HG02642 (cell line): ENCODE measurements around the gene CHRNA9.
"Not testable (repeated sequence)": the region's sequence is repeated elsewhere in the genome, so short reads cannot be mapped to it uniquely, and the experiment has no call there.

Experiments used
- ATAC-seq: cut with Tn5 transposase; IDR thresholded peaks from one replicate; pipeline ENCODE4 v1.9.1; 2021; ENCODE audit warnings: mild to moderate bottlenecking; ENCODE audit not compliant: unreplicated experiment, poor library complexity

The CHRNA9 gene

GRCh38 chr4:40375095-40375494 is 40.0 kb downstream of the CHRNA9 start:
- no peak for ATAC-seq

- no peak for ATAC-seq
Observed at GRCh38 chr4:40375620-40376019, 40.5 kb downstream of the CHRNA9 start.

GRCh38 chr4:40377512-40378365 is 42.6 kb downstream of the CHRNA9 start:
- no peak for ATAC-seq

GRCh38 chr4:40378619-40379018 is 43.5 kb downstream of the CHRNA9 start:
- ATAC-seq = no peak

DNA sequence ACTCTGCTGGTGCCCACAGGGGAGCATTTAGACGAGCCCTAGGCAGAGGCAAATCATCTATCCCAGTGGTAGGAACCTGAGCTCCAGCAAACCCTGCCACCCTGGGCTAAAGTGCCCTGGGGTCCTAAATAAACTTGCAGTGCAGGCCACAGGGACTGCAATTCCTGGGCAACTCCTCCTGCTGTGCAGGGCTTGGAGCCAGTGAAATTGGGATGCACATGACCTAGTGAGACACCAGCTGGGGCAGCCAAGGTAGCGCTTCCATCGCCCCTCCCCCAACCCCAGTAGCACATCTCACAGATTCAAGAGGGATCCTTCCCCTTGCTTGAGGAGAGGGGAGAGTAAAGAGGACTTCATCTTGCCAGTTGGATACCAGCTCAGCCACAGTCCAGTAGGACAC is 44.1 kb downstream of the CHRNA9 start:
- ATAC-seq = no peak

DNA sequence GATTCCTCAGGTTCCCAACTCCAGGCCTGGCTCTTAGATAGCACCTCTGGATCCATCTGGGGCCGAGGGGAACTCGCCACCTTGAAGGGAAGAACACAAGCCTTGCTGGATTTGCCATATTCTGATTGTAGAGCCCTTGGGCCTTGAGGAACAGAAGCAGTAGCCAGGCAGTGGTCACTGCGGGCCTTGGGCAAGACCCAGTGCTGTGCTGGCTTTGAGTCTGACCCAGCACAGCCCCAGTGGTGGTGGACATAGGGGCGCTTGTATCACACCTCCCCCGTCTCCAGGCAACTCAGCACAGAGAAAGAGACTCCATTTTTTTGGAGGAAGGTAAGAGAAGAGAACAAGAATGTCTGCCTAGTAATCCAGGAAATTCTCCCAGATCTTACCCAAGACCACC is 45.5 kb downstream of the CHRNA9 start:
- no peak for ATAC-seq

DNA sequence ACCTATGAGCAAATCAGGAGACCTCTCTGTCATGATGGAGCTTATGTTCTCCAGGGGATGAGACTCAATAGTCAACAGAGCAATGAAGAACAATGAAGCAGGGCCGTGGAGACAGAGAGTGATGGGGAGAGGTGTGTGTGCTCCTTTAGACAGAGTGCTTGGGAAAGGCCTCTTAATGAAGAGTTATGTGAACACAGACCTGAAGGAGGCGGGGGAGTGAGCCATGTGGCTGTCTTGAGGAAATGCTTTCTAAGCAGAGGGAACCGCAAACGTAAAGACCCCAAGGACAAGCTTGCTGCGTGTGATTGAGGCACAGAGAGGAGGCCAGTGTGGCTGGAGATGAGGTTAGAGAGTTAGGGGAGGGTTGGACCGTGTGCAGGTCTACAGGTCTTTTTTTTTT is 53.1 kb downstream of the CHRNA9 start:
- no peak for ATAC-seq

DNA sequence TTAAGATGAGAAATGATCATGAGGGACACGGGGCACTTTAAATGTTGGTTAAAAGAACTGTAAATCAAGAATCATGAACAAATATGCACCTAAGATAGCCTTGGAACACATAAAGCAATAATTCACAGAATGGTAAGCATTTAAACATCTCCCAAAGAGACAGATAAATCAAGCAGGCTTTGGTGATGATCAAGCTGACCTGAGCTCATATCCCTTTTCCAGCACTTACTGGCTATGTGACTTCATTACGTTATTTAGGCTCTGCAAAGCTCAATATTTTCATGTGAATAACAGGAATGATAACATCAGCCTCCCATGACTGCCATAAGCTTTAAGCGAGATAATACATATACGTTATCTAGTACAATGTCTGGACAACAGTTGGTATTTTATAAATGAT is 54.9 kb downstream of the CHRNA9 start:
- no peak for ATAC-seq

GRCh38 chr4:40392241-40392640 is 57.1 kb downstream of the CHRNA9 start:
- ATAC-seq = not testable (repeated sequence)

GRCh38 chr4:40394236-40394635 is 59.1 kb downstream of the CHRNA9 start:
- no peak for ATAC-seq

- ATAC-seq = no peak
Observed at GRCh38 chr4:40395166-40395900, 60.2 kb downstream of the CHRNA9 start.

DNA sequence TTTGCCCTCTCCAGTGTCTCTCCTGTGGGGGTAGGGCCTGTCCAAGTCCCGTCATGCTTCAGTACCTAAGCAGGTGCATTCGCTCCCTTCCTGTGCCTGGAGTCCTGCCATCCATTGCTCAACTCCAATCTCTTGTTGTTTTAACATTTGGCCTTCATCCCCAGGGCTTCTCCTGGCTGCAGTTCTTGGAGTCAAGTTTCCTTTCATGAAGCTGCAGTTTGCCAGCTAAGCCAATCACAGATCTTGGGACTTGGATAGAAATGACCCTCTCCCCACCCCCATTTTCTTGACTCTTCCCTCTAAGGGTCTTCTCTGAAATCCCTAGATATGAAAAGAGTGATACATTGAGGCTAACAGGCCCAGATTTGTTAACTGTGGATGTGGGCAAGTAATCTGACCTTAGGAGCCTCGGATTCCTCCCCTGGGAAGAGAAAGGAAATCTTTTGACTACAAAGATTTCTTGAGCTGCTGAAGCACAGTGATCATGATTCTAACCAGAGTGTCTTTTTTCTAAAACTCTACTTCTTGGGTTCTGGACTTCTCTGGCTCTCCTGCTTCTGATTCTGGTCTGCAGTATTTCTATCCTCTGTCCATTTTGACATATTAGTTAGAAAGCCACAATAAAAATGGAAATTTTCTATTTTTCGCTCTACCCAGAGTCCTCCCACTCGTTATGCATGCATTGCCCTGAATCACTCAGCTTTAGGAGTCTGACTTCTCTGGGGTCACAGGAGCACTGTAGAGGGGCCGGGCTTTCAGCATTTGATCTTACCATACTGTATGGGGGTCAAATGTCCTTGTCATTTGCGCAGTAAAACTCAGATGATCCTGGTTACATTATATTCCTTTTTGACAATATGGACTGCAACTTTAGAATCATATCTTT is 61.0 kb downstream of the CHRNA9 start:
- ATAC-seq = no peak

- ATAC-seq = no peak
Observed at GRCh38 chr4:40399578-40399977, 64.4 kb downstream of the CHRNA9 start.

DNA sequence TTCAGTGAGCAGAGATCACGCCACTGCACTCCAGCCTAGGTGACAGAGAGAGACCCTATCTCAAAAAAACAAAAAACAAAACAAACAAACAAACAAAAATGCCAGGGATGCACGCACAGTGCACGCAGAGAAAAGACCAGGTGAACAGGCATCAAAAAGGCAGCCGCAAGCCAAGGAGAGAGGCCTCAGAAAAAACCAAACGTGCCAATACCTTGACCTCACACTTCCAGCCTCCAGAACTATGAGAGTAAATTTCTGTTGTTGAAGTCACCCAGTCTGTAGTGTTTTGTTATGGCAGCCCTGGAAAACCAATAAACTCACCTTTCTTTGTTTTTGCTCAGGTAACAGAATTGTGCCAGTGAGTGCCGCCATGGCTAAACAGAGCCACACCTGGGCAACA is 66.0 kb downstream of the CHRNA9 start:
- no peak for ATAC-seq

DNA sequence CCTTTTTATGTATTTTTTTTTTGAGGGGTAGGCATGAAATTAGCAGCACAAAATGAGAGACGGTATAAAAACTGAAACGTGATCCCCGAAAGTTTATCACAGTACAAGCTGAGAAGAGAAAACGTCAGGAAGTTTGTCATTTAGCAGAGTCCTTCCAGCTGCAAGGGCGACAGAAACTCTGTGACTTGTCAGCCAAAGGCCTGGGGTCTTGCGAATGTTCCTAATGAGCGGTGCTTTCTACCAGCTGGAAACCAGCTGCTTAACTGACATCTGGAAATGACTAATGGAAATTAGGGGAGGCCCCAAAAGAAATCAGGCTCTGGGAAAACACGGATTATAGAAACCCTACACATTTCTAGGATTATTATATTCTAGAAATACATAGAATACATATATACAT is 66.5 kb downstream of the CHRNA9 start:
- no peak for ATAC-seq

DNA sequence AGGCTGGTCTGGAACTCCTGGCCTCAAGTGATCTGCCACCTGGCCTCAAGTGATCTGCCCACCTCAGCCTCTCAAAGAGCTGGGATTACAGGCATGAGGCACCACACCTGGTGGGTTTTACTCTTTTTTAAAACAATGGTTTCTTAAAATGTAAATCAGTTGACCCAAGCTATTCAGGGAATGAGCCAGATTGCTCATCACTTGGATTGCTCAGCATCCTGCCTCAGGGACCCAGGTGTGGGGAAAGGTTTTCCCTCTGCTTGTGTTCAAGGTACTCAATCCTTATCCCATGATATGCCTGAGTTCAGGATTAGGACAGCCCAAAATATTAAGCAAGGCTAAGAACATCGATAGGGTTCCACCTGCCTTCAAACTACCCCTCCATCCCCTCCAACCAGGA is 67.4 kb downstream of the CHRNA9 start:
- ATAC-seq = no peak

DNA sequence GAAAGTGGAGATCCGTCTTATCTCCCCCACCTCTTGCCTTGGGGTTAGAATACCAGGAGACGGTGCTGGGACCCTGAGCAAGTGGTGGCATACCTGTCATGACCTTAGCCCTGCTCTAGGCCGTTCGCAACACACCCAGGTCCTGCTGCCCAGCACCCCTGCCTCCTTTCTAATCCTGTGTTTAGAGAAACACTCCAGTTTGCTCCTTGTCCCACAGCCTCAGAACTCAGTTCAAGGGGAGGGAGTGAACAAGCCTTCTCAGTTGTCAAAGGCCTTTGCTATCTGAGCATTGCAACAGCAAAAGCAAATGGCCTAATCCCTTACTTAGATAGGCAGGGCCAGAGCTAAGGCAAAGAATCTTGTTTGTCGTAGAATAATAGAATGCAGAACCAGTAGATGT is 67.9 kb downstream of the CHRNA9 start:
- no peak for ATAC-seq
